Lower lobe of right lung (tissue), 2 donors: ENCODE results near the gene GTF2F2. TPM values are rescaled to one million over a fixed set of nuclear protein-coding genes. Genes with fewer than 3 reads are reported as not detected.

Source experiments
- ATAC-seq, 2 donors: fragments of 200-7000 bp; cut with Tn5 transposase; one replicate each; pipeline ENCODE4 v1.9.1; 2020 to 2022; ENCODE audit warnings: mild to moderate bottlenecking in 2 of 2, moderate library complexity in 2 of 2
- DNase-seq: peaks from one replicate; pipeline ENCODE4 v3.0.0-alpha.2; 2020
- H3K27ac ChIP-seq: fragments of 200-600 bp; one replicate; pipeline ENCODE4 v1.8.0; 2022
- H3K27me3 ChIP-seq: fragments of 200-600 bp; one replicate; pipeline ENCODE4 v1.8.0; 2022; ENCODE audit warnings: low read depth
- H3K36me3 ChIP-seq: fragments of 200-600 bp; one replicate; pipeline ENCODE4 v1.8.0; 2022; ENCODE audit warnings: mild to moderate bottlenecking
- H3K4me1 ChIP-seq: fragments of 200-600 bp; one replicate; pipeline ENCODE4 v1.8.0; 2022
- H3K4me3 ChIP-seq: fragments of 200-600 bp; one replicate; pipeline ENCODE4 v1.8.0; 2022; ENCODE audit warnings: mild to moderate bottlenecking
- H3K9me3 ChIP-seq: fragments of 200-600 bp; one replicate; pipeline ENCODE4 v1.8.0; 2022
- intact Hi-C: fragments of 100-400 bp; cut with DNase I; formaldehyde crosslinking; loops from one replicate; pipeline ENCODE4 v1.11.0; 2022
- total RNA-seq: library from RNA; stranded (reverse); fragmentation: NEBNext Ultra II Directional; extraction: Animal tissue kit (Norgen Biotek cat#: 25700); gene quantifications from one replicate; pipeline ENCODE4 v1.2.1, GENCODE V29; 2021
- TF ChIP-seq, protein P1 (sequence below): fragments of 200-600 bp; IDR thresholded peaks from one replicate; pipeline ENCODE4 v1.8.0; 2022; ENCODE audit warnings: antibody characterized with exemption, mild to moderate bottlenecking
- donor health status: DM: no; HTN: yes; CAD: no; lungs with severe emphysema.

Gene GTF2F2
- total RNA-seq, 1 donor from 2014 or later = 15.2 TPM

- intact Hi-C loops = no loop called here
- Histone ChIP-seq H3K4me3 (no peak overlapping the region), H3K4me1 (peaks cover 7% of the 10 kb centered on the region), H3K27me3 (no peaks in the 10 kb centered on the region), H3K27ac (no peak overlapping the region), H3K9me3 (no peaks in the 10 kb centered on the region), H3K36me3 (no peaks in the 10 kb centered on the region)
- TF ChIP-seq, protein P1, sequence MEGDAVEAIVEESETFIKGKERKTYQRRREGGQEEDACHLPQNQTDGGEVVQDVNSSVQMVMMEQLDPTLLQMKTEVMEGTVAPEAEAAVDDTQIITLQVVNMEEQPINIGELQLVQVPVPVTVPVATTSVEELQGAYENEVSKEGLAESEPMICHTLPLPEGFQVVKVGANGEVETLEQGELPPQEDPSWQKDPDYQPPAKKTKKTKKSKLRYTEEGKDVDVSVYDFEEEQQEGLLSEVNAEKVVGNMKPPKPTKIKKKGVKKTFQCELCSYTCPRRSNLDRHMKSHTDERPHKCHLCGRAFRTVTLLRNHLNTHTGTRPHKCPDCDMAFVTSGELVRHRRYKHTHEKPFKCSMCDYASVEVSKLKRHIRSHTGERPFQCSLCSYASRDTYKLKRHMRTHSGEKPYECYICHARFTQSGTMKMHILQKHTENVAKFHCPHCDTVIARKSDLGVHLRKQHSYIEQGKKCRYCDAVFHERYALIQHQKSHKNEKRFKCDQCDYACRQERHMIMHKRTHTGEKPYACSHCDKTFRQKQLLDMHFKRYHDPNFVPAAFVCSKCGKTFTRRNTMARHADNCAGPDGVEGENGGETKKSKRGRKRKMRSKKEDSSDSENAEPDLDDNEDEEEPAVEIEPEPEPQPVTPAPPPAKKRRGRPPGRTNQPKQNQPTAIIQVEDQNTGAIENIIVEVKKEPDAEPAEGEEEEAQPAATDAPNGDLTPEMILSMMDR = no peak
- no peak for ATAC-seq
- no peak for DNase-seq
These were observed 99.6 kb downstream of the GTF2F2 start for GRCh38 chr13:45219938-45220375.

- H3K27me3 ChIP-seq = no peaks in the 10 kb centered on the region
- intact Hi-C loops = no loop called here
- TF ChIP-seq, protein P1 = no peak
- no peaks in the 10 kb centered on the region for H3K36me3 ChIP-seq
- no peak overlapping the region for H3K27ac ChIP-seq
- H3K4me1 ChIP-seq = peaks cover 7% of the 10 kb centered on the region
- no peaks in the 10 kb centered on the region for H3K9me3 ChIP-seq
- no peak overlapping the region for H3K4me3 ChIP-seq
- DNase-seq = no peak
- no peak for ATAC-seq
These were observed 100.1 kb downstream of the GTF2F2 start for GRCh38 chr13:45220403-45220802.

DNA sequence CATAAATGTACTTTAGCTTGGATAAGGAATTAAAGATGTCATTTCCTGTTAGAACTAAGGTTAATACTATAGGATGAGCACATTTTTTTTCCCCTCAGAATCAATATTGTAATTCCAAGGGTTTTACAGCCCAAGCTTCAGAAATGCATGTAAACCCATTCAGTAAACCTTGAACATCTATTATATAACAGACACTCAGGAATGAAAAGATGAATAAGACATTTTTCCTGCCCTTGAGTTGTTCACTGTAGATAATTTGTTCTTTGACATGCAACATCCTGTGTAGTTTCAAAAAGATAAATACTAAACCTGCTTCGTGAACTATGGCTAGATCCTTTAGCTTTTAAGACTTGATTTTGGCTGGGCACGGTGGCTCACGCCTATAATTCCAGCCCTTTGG lies 102.2 kb downstream of the GTF2F2 start:
- no peak overlapping the region for H3K4me3 ChIP-seq
- no peaks in the 10 kb centered on the region for H3K9me3 ChIP-seq
- no peak overlapping the region for H3K27ac ChIP-seq
- no peaks in the 10 kb centered on the region for H3K36me3 ChIP-seq
- TF ChIP-seq, protein P1 = no peak
- intact Hi-C loops = no loop called here
- ATAC-seq = no peak
- H3K4me1 ChIP-seq = peaks cover 7% of the 10 kb centered on the region
- H3K27me3 ChIP-seq = no peaks in the 10 kb centered on the region
- DNase-seq = no peak

GRCh38 chr13:45222919-45223318 lies 102.6 kb downstream of the GTF2F2 start:
- Histone ChIP-seq H3K9me3 (no peaks in the 10 kb centered on the region), H3K4me1 (peaks cover 7% of the 10 kb centered on the region), H3K27ac (no peak overlapping the region), H3K27me3 (no peaks in the 10 kb centered on the region), H3K4me3 (no peak overlapping the region), H3K36me3 (no peaks in the 10 kb centered on the region)
- ATAC-seq (no peak), DNase-seq (no peak)
- intact Hi-C loops = no loop called here
- TF ChIP-seq, protein P1 = no peak

DNA sequence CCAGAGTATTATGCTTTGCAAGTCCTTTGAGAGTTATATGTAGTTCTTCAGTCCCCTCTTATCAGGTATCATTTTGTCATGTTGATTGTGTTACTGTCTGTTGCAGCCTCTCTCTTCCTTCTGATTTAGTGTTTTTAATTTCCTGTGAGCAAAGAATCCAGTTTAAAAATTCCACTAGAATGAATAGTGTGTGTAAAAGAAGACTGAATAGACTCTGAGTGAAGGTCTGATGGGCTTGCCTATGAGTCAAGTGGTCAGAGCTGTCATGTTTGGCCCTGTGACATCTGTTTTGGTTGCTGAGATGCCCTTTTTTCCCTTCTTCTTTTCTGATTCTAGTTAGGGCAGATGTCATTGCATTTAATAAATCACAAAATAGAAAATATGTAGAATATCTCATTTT lies 103.9 kb downstream of the GTF2F2 start:
- Histone ChIP-seq H3K9me3 (no peaks in the 10 kb centered on the region), H3K4me1 (peaks cover 7% of the 10 kb centered on the region), H3K27me3 (no peaks in the 10 kb centered on the region), H3K36me3 (no peaks in the 10 kb centered on the region), H3K27ac (no peak overlapping the region), H3K4me3 (no peak overlapping the region)
- intact Hi-C loops = no loop called here
- DNase-seq (no peak), ATAC-seq (no peak)
- TF ChIP-seq, protein P1 = no peak

DNA sequence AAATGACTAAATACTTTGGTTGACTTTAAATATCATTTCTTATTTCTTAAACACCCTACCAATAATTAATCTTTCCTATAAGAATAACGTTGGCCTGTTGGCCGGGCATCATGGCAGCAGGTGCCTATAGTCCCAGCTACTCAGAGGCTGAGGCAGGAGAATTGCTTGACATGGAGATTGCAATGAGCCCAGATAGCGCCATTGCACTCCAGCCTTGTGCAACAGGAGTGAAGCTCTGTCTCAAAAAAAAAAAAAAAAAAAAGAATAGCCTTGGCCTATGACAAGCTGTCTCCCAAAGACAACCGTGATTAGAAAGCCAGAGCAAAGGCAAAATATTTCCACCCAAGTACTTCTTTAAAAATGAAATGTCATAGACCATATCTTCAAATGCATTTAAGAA lies 105.1 kb downstream of the GTF2F2 start:
- ATAC-seq = no peak

More for the DNA sequence above, 105.1 kb downstream of the GTF2F2 start:
- intact Hi-C loops = no loop called here
- Histone ChIP-seq H3K36me3 (no peaks in the 10 kb centered on the region), H3K27ac (no peak overlapping the region), H3K4me3 (no peak overlapping the region), H3K4me1 (peaks cover under 1% of the 10 kb centered on the region), H3K27me3 (no peaks in the 10 kb centered on the region), H3K9me3 (no peaks in the 10 kb centered on the region)
- DNase-seq = no peak
- TF ChIP-seq, protein P1 = no peak
